Measurements from ENCODE around the gene CCDC187. TPM values are rescaled to one million over a fixed set of nuclear protein-coding genes. Genes with fewer than 3 reads are reported as not detected.

Gene CCDC187
- total and polyA plus RNA-seq, 2 of the 13 experiments (the other 11 are each of a cell fraction or from before 2014, with no cell fraction given): 0.03 to 0.13 TPM

DNA sequence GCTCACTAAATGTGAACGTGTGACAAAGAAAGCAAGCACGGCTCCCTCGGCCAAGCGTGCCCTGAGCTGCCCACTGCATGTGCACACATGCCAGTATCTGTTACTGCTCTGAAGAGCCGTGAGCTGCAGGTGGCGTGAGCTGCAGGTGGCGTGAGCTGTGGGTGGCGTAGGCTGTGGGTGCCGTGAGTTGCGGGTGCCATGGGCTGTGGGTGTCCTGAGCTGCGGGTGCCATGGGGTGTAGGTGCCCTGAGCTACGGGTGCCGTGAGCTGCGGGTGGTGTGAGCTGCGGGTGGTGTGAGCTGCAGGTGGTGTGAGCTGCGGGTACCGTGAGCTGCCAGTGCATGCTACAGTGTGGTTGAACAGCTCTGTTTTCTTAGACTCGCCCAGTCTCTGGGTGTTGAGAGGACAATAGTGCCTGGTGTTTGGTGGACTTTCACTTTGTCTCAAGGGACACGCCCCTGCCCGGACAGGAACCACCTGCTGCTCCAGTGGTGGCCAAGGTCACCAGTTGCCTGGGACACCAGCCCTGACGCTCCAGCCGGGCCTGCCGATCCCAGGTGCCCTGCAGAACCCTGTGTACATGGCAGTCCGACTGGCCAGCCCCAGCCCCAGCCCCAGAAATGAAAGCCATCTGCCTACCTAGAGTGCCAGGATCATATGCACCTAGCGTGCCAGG, 6.7 kb downstream of the CCDC187 start (continued):
- TF ChIP-seq, protein P1, sequence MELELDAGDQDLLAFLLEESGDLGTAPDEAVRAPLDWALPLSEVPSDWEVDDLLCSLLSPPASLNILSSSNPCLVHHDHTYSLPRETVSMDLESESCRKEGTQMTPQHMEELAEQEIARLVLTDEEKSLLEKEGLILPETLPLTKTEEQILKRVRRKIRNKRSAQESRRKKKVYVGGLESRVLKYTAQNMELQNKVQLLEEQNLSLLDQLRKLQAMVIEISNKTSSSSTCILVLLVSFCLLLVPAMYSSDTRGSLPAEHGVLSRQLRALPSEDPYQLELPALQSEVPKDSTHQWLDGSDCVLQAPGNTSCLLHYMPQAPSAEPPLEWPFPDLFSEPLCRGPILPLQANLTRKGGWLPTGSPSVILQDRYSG (CRISPR knock-in tag; IDR thresholded peaks at IDR 0.05): no peak
- TF ChIP-seq RFX5 (IDR thresholded peaks at IDR 0.05; ENCODE audit: low read depth, low read length): peak; percentile 89
- peak; percentile 45 for TF ChIP-seq RARA (CRISPR knock-in tag; IDR thresholded peaks at IDR 0.05)
- TF ChIP-seq ZNF24 (IDR thresholded peaks at IDR 0.05): no peak
- peak; percentile 48; the same call in 1 of the 2 replicates for TF ChIP-seq NR2F6 (IDR thresholded peaks at IDR 0.05)
- peak; percentile 76; the same call in 1 of the 2 replicates for TF ChIP-seq NR2F6 (CRISPR knock-in tag; IDR thresholded peaks at IDR 0.05)
- TF ChIP-seq CBFB (CRISPR knock-in tag; IDR thresholded peaks at IDR 0.05): 0 out of 2 replicates have a peak, but pooled peaks have one; percentile 18
- TF ChIP-seq ZNF468 (CRISPR knock-in tag; IDR thresholded peaks at IDR 0.05): 0 out of 2 replicates have a peak, but pooled peaks have one; percentile 67
- peak; percentile 52; the same call in 1 of the 2 replicates for TF ChIP-seq NFKB2 (CRISPR knock-in tag; IDR thresholded peaks at IDR 0.05; ENCODE audit: borderline replicate concordance)
- no peak for TF ChIP-seq FOXC1 (CRISPR knock-in tag; IDR thresholded peaks at IDR 0.05; ENCODE audit: borderline replicate concordance)
- no peak for TF ChIP-seq PBX3 (CRISPR knock-in tag; IDR thresholded peaks at IDR 0.05; ENCODE audit: borderline replicate concordance)
- TF ChIP-seq IKZF5 (CRISPR knock-in tag; IDR thresholded peaks at IDR 0.05): 0 out of 2 replicates have a peak, but pooled peaks have one; percentile 16
- 0 out of 2 replicates have a peak, but pooled peaks have one; percentile 22 for TF ChIP-seq ZNF484 (CRISPR knock-in tag; IDR thresholded peaks at IDR 0.05; ENCODE audit: borderline replicate concordance, low read depth)
- no peak for TF ChIP-seq ZFP82 (CRISPR knock-in tag; IDR thresholded peaks at IDR 0.05; ENCODE audit: borderline replicate concordance)
- no peak for TF ChIP-seq ZNF749 (CRISPR knock-in tag; IDR thresholded peaks at IDR 0.05; ENCODE audit: borderline replicate concordance)
- TF ChIP-seq KMT2B (CRISPR knock-in tag; IDR thresholded peaks at IDR 0.05): 0 out of 2 replicates have a peak, but pooled peaks have one; percentile 20
- no peak for TF ChIP-seq NCOR1 (IDR thresholded peaks at IDR 0.05; ENCODE audit: borderline replicate concordance, low read length)
- no peak for TF ChIP-seq BRCA1 (CRISPR knock-in tag; IDR thresholded peaks at IDR 0.05)
- TF ChIP-seq CBX5 (CRISPR knock-in tag; IDR thresholded peaks at IDR 0.05; ENCODE audit: borderline replicate concordance): 0 out of 2 replicates have a peak, but pooled peaks have one; percentile 37
- TF ChIP-seq, protein P2, sequence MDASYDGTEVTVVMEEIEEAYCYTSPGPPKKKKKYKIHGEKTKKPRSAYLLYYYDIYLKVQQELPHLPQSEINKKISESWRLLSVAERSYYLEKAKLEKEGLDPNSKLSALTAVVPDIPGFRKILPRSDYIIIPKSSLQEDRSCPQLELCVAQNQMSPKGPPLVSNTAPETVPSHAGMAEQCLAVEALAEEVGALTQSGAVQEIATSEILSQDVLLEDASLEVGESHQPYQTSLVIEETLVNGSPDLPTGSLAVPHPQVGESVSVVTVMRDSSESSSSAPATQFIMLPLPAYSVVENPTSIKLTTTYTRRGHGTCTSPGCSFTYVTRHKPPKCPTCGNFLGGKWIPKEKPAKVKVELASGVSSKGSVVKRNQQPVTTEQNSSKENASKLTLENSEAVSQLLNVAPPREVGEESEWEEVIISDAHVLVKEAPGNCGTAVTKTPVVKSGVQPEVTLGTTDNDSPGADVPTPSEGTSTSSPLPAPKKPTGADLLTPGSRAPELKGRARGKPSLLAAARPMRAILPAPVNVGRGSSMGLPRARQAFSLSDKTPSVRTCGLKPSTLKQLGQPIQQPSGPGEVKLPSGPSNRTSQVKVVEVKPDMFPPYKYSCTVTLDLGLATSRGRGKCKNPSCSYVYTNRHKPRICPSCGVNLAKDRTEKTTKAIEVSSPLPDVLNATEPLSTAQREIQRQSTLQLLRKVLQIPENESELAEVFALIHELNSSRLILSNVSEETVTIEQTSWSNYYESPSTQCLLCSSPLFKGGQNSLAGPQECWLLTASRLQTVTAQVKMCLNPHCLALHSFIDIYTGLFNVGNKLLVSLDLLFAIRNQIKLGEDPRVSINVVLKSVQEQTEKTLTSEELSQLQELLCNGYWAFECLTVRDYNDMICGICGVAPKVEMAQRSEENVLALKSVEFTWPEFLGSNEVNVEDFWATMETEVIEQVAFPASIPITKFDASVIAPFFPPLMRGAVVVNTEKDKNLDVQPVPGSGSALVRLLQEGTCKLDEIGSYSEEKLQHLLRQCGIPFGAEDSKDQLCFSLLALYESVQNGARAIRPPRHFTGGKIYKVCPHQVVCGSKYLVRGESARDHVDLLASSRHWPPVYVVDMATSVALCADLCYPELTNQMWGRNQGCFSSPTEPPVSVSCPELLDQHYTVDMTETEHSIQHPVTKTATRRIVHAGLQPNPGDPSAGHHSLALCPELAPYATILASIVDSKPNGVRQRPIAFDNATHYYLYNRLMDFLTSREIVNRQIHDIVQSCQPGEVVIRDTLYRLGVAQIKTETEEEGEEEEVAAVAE (CRISPR knock-in tag; IDR thresholded peaks at IDR 0.05; ENCODE audit: borderline replicate concordance): no peak
- no peak for TF ChIP-seq ZBTB20 (CRISPR knock-in tag; IDR thresholded peaks at IDR 0.05; ENCODE audit: borderline replicate concordance, low read depth)
- TF ChIP-seq DBP (CRISPR knock-in tag; IDR thresholded peaks at IDR 0.05; ENCODE audit: not compliant biosample characterization): no peak
